Suprapubic skin (tissue), 4 donors: ENCODE data around the gene BICC1. TPM values are rescaled to one million over a fixed set of nuclear protein-coding genes. Genes with fewer than 3 reads are reported as not detected.

Experiments used
- DNase-seq, 2 donors: peaks; one replicate each; pipeline ENCODE4 v3.0.0-alpha.2; 2019; ENCODE audit warnings: low spot score in 2 of 2
- H3K27ac ChIP-seq: fragments of 200-600 bp; sonication (generic); one replicate; pipeline ENCODE4 v1.5.1; 2019
- H3K27me3 ChIP-seq: fragments of 200-600 bp; sonication (generic); one replicate; pipeline ENCODE4 v1.5.1; 2019
- H3K36me3 ChIP-seq: fragments of 200-600 bp; sonication (generic); one replicate; pipeline ENCODE4 v1.5.1; 2019
- H3K4me1 ChIP-seq: fragments of 200-600 bp; sonication (generic); one replicate; pipeline ENCODE4 v1.5.1; 2019
- H3K4me3 ChIP-seq: fragments of 200-600 bp; sonication (generic); one replicate; pipeline ENCODE4 v1.5.1; 2019; ENCODE audit warnings: mild to moderate bottlenecking
- H3K9me3 ChIP-seq: fragments of 200-600 bp; sonication (generic); one replicate; pipeline ENCODE4 v1.5.1; 2019
- EP300 ChIP-seq: sonication (generic); formaldehyde crosslinking; IDR thresholded peaks from one replicate; pipeline ENCODE4 v1.6.1; 2017; ENCODE audit warnings: antibody characterized with exemption
- POLR2A ChIP-seq, 2 donors: fragments of 450-650 bp; IDR thresholded peaks; one replicate each; pipeline ENCODE4 v1.6.1; 2017; ENCODE audit warnings: antibody characterized with exemption in 2 of 2, mild to moderate bottlenecking in 2 of 2, moderate library complexity in 2 of 2
- POLR2AphosphoS5 ChIP-seq, 3 donors: sonication (generic); formaldehyde crosslinking; IDR thresholded peaks; one replicate each; pipeline ENCODE4 v1.6.1; 2017; ENCODE audit warnings: antibody characterized with exemption in 3 of 3
- WGBS: methylation state at CpG from one replicate; pipeline ENCODE4 v1.1.5; 2018; 5-methylcytosine and 5-hydroxymethylcytosine counted together
- total RNA-seq, 4 donors: library from RNA; depleted of rRNA; stranded (reverse); fragments of >200 nt; gene quantifications; one replicate each; pipeline ENCODE4 v1.1.0, GENCODE V29; 2016
- TF ChIP-seq, protein P1 (sequence below), 2 donors: fragments of 200-600 bp in 1 of 2; fragments of 450-650 bp in 1 of 2; sonication (generic) in 1 of 2; IDR thresholded peaks; one replicate each; pipeline ENCODE4 v1.5.1; 2016 to 2019; ENCODE audit warnings: antibody characterized with exemption in 2 of 2, mild to moderate bottlenecking in 1 of 2, moderate library complexity in 1 of 2

BICC1 gene
- total RNA-seq, 4 donors from 2014 or later = 2.4 to 6.9 (median 3.5) TPM

DNA sequence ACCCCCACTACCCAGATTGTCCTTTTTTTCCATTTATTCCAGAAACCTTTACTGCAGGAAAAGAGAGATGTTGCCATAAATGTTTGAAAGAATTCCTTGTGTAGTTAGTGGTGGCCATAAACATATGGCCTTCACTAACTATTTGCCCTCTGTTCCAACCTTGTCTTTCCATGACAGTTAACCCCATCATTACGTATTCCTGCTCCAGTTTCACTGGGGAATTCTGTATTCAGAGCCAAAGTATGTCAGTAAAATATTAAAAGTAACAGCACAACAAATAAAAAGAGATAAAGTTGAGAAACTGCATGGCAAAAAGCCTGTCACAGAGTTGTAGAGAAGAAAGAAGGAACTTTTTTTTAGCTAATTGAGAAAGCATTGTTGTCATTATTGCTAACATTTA, 261.3 kb downstream of the BICC1 start:
- Histone ChIP-seq H3K9me3 (no peaks in the 10 kb centered on the region), H3K4me1 (peaks cover 17% of the 10 kb centered on the region), H3K27ac (no peak overlapping the region), H3K27me3 (no peaks in the 10 kb centered on the region), H3K36me3 (no peaks in the 10 kb centered on the region), H3K4me3 (no peak overlapping the region)
- 41% methylated on average over 1 of the region's 1 CpG for WGBS
- DNase-seq = no peak
- TF ChIP-seq POLR2AphosphoS5 (IDR thresholded peaks at IDR 0.05) (no peak), POLR2A (IDR thresholded peaks at IDR 0.05) (no peak), EP300 (no peak)
- TF ChIP-seq, protein P1, sequence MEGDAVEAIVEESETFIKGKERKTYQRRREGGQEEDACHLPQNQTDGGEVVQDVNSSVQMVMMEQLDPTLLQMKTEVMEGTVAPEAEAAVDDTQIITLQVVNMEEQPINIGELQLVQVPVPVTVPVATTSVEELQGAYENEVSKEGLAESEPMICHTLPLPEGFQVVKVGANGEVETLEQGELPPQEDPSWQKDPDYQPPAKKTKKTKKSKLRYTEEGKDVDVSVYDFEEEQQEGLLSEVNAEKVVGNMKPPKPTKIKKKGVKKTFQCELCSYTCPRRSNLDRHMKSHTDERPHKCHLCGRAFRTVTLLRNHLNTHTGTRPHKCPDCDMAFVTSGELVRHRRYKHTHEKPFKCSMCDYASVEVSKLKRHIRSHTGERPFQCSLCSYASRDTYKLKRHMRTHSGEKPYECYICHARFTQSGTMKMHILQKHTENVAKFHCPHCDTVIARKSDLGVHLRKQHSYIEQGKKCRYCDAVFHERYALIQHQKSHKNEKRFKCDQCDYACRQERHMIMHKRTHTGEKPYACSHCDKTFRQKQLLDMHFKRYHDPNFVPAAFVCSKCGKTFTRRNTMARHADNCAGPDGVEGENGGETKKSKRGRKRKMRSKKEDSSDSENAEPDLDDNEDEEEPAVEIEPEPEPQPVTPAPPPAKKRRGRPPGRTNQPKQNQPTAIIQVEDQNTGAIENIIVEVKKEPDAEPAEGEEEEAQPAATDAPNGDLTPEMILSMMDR (IDR thresholded peaks at IDR 0.05) = no peak

DNA sequence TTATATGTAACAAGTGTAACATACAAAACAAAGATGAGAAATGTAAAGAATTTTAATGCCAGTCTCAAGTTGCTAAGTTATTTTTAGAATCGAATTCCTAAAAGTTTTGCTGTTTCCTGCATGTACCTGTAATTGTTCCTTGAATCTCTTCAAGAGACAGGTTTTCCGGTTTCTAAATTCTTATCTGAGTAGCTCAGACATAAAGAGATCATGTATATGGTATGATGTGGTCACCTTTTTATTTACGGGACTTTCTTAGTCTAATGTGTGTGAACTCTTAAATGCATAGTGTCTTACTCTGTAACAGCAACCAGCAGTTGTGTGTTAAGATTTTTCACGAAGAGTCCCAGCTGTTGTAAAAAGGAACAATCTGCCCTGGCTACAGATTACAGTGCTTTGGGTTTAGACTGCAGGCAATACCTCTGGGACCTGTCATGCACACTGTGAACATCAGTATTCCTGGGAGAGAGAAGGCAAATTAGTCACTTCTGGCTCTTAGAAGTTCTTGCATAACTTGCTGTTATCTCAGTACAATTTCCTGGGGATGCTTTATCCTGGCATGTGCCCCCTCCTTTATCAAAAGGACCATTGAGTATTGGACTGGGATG, 263.4 kb downstream of the BICC1 start:
- TF ChIP-seq, protein P1 (IDR thresholded peaks at IDR 0.05) = no peak
- no peaks in the 10 kb centered on the region for H3K27me3 ChIP-seq
- H3K36me3 ChIP-seq = no peaks in the 10 kb centered on the region
- H3K4me1 ChIP-seq = peaks cover 17% of the 10 kb centered on the region
- whole genome bisulfite sequencing = 29% methylated on average over 4 of the region's 4 CpGs
- DNase-seq = no peak
- H3K9me3 ChIP-seq = no peaks in the 10 kb centered on the region
- H3K27ac ChIP-seq = no peak overlapping the region
- H3K4me3 ChIP-seq = no peak overlapping the region

DNA sequence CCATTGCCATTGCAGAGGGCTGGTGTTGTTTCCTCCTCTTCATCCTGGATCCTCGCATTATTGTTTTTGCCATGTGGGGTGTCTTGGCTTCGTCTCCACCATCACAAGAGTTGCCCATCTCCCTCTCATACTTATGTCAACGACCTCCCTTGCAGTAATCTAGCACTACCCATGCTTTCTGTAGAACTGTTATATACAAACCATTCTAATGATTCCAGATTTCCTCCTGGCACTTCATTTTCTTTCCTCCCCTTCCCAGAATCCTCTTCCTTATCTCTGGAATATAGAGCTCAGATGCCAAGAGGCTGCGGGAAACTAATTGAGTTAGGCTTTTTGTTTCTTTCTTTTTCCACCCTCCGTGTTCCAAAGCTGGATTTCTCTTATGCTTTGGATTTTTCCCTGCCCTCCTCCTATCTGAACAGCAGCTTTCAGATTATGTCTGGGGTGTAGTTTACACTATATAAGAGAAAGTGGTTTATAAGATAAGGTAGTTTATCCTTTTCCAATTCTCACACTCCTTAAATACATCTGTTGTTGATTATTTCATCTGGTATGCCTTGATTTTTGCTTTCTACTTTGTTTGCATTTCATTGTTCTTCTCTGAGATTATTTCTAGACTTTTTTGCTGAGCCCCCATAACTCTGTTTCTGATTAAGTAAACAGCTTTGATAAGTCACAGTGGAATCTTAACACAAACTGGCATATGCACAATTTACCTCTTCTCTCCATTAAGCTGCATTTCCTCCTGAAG, 264.1 kb downstream of the BICC1 start:
- Histone ChIP-seq H3K27me3 (no peaks in the 10 kb centered on the region), H3K4me3 (no peak overlapping the region), H3K9me3 (no peaks in the 10 kb centered on the region), H3K27ac (no peak overlapping the region), H3K4me1 (peaks cover 18% of the 10 kb centered on the region), H3K36me3 (no peaks in the 10 kb centered on the region)
- no peak for TF ChIP-seq POLR2AphosphoS5 (IDR thresholded peaks at IDR 0.05)
- TF ChIP-seq, protein P1 (IDR thresholded peaks at IDR 0.05) = no peak
- no peak for TF ChIP-seq POLR2A (IDR thresholded peaks at IDR 0.05)
- no peak for TF ChIP-seq EP300
- WGBS = 57% methylated on average over 5 of the region's 5 CpGs
- DNase-seq = no peak

DNA sequence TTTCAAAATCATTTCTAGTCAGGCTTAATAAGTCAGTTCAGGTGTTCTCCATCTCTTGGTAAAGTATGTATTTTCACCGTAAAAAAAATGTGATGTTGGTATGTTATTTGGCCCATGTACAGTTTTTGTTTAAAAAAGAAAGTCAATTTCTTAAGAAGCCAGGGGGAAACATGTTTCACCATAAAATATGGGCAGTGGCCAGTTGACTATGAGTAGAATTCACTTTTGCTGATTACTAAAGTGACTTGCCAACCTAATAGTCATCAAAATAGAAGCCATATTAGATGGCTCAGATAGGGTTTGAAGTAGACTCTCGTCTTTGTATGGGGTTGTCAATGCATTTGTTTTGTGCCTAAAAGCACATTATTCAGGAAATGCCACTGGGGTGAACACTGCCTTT, 266.3 kb downstream of the BICC1 start:
- H3K9me3 ChIP-seq = no peaks in the 10 kb centered on the region
- H3K27me3 ChIP-seq = no peaks in the 10 kb centered on the region
- H3K36me3 ChIP-seq = no peaks in the 10 kb centered on the region
- TF ChIP-seq POLR2AphosphoS5 (IDR thresholded peaks at IDR 0.05) (no peak), EP300 (no peak), POLR2A (IDR thresholded peaks at IDR 0.05) (no peak)
- TF ChIP-seq, protein P1 (IDR thresholded peaks at IDR 0.05) = no peak
- peaks cover 21% of the 10 kb centered on the region for H3K4me1 ChIP-seq
- WGBS = 62% methylated on average over 2 of the region's 2 CpGs
- H3K27ac ChIP-seq = no peak overlapping the region
- no peak overlapping the region for H3K4me3 ChIP-seq
- DNase-seq = no peak

DNA sequence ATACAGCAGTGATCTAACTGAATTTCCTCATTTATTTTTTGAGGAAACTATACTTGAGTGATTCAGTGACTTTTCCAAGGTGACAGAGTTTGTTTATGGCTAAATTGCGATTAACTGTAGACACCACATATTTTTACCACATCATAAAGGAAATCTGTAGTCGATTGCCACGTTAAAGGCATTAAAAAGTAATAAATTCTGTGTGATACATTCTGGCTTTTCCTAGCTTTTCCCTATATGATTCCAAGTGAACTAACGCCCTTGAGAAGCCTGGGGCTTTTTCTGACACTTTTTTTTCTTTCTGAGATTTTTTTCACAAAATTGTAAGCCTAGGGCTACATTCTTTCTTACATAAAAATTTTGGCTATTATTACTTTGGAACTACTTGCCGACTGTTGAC, 266.9 kb downstream of the BICC1 start:
- peaks cover 22% of the 10 kb centered on the region for H3K4me1 ChIP-seq
- DNase-seq = no peak
- H3K4me3 ChIP-seq = no peak overlapping the region
- H3K27me3 ChIP-seq = no peaks in the 10 kb centered on the region
- 53% methylated on average over 5 of the region's 5 CpGs for WGBS
- H3K27ac ChIP-seq = no peak overlapping the region
- no peaks in the 10 kb centered on the region for H3K9me3 ChIP-seq
- H3K36me3 ChIP-seq = no peaks in the 10 kb centered on the region
- TF ChIP-seq POLR2AphosphoS5 (IDR thresholded peaks at IDR 0.05) = no peak
- TF ChIP-seq, protein P1 (IDR thresholded peaks at IDR 0.05) = no peak
- TF ChIP-seq POLR2A (IDR thresholded peaks at IDR 0.05) = no peak
- TF ChIP-seq EP300 = no peak
